ENCODE measurements around the gene UHRF1. TPM values are rescaled to one million over a fixed set of nuclear protein-coding genes. Genes with fewer than 3 reads are reported as not detected.

Gene UHRF1
- total and polyA plus RNA-seq, 2 of the 13 experiments (the other 11 are each of a cell fraction or from before 2014, with no cell fraction given) = 6.8 to 78.4 TPM

- TF ChIP-seq HNF1A (IDR thresholded peaks at IDR 0.05; ENCODE audit: low read depth) (0 out of 2 replicates have a peak, but pooled peaks have one; percentile 3), HNF1A (CRISPR knock-in tag; IDR thresholded peaks at IDR 0.05; ENCODE audit: borderline replicate concordance) (no peak), MED8 (CRISPR knock-in tag; IDR thresholded peaks at IDR 0.05; ENCODE audit: insufficient replicate concordance) (no peak), ATRX (CRISPR knock-in tag; IDR thresholded peaks at IDR 0.05; ENCODE audit: borderline replicate concordance) (no peak), STAT5B (CRISPR knock-in tag; IDR thresholded peaks at IDR 0.05) (peak; percentile 66; the same call in 1 of the 2 replicates), ZNF230 (CRISPR knock-in tag; IDR thresholded peaks at IDR 0.05) (0 out of 2 replicates have a peak, but pooled peaks have one; percentile 44), DMAP1 (CRISPR knock-in tag; IDR thresholded peaks at IDR 0.05) (peak; percentile 47; the same call in 1 of the 2 replicates), RXRA (CRISPR knock-in tag; IDR thresholded peaks at IDR 0.05) (no peak), ZSCAN21 (CRISPR knock-in tag; IDR thresholded peaks at IDR 0.05; ENCODE audit: borderline replicate concordance) (0 out of 2 replicates have a peak, but pooled peaks have one; percentile 5), MEIS1 (CRISPR knock-in tag; IDR thresholded peaks at IDR 0.05; ENCODE audit: borderline replicate concordance) (0 out of 2 replicates have a peak, but pooled peaks have one; percentile 45), ARHGAP35 (CRISPR knock-in tag; IDR thresholded peaks at IDR 0.05; ENCODE audit: borderline replicate concordance) (no peak), AKNA (CRISPR knock-in tag; IDR thresholded peaks at IDR 0.05; ENCODE audit: borderline replicate concordance) (no peak), ZNF605 (CRISPR knock-in tag; IDR thresholded peaks at IDR 0.05) (no peak), ZNF770 (CRISPR knock-in tag; IDR thresholded peaks at IDR 0.05) (no peak), AKAP8 (CRISPR knock-in tag; IDR thresholded peaks at IDR 0.05) (0 out of 2 replicates have a peak, but pooled peaks have one; percentile 3), FOXO1 (CRISPR knock-in tag; IDR thresholded peaks at IDR 0.05) (0 out of 2 replicates have a peak, but pooled peaks have one; percentile 7), E2F1 (CRISPR knock-in tag; IDR thresholded peaks at IDR 0.05) (peak; percentile 95), TBX2 (CRISPR knock-in tag; IDR thresholded peaks at IDR 0.05; ENCODE audit: borderline replicate concordance) (no peak)
These were observed 533 bp upstream of the UHRF1 start (continued) for GRCh38 chr19:4908781-4909155.
